Cardiac fibroblast (primary cell): ENCODE data around the gene PIN1.
"Not testable (repeated sequence)": the region's sequence is repeated elsewhere in the genome, so short reads cannot be mapped to it uniquely, and the experiment has no call there.

ENCODE experiments used
- DNase-seq, 2 donors: peaks; one replicate each; pipeline versions ENCODE4 v3.0.0 to v3.0.0-alpha.2; 2010; ENCODE audit warnings: low read depth in 2 of 2
- H3K4me3 ChIP-seq, 2 donors: replicated peaks in 1 of 2; 1 replicate in 1 of 2; 2 replicates in 1 of 2; pipeline ENCODE4 v1.5.1; 2011; ENCODE audit warnings: low read depth in 2 of 2, low read length in 2 of 2, mild to moderate bottlenecking in 2 of 2, moderate library complexity in 1 of 2
- TF ChIP-seq, protein P1 (sequence below): IDR thresholded peaks from one replicate; pipeline ENCODE4 v1.5.1; 2011; ENCODE audit warnings: low read depth, mild to moderate bottlenecking, low read length, inconsistent platforms

Gene PIN1

DNA sequence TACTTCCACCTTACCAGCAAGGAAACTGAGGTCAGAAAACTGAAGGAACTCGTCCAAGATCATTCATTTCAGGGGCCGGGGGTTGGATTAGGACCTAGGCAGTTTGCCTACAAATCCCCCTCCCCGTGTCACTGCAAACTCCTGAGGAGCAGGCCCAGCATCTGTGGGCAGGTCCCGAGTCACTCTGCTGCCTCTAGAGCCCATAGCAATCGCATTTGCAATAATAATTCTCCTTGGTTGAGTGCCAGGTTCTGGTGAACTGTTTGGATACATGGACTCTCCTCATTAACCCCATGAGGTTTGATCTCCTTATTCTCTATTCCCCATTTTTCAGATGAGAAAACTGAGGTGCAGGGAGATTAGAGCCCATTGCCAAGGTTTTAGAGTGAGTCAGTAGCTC is 903 bp downstream of the PIN1 start:
- TF ChIP-seq, protein P1, sequence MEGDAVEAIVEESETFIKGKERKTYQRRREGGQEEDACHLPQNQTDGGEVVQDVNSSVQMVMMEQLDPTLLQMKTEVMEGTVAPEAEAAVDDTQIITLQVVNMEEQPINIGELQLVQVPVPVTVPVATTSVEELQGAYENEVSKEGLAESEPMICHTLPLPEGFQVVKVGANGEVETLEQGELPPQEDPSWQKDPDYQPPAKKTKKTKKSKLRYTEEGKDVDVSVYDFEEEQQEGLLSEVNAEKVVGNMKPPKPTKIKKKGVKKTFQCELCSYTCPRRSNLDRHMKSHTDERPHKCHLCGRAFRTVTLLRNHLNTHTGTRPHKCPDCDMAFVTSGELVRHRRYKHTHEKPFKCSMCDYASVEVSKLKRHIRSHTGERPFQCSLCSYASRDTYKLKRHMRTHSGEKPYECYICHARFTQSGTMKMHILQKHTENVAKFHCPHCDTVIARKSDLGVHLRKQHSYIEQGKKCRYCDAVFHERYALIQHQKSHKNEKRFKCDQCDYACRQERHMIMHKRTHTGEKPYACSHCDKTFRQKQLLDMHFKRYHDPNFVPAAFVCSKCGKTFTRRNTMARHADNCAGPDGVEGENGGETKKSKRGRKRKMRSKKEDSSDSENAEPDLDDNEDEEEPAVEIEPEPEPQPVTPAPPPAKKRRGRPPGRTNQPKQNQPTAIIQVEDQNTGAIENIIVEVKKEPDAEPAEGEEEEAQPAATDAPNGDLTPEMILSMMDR = no peak
- DNase-seq = peak; percentile 36 to 51
- H3K4me3 ChIP-seq = peak overlapping the region; percentile 88 to 89

DNA sequence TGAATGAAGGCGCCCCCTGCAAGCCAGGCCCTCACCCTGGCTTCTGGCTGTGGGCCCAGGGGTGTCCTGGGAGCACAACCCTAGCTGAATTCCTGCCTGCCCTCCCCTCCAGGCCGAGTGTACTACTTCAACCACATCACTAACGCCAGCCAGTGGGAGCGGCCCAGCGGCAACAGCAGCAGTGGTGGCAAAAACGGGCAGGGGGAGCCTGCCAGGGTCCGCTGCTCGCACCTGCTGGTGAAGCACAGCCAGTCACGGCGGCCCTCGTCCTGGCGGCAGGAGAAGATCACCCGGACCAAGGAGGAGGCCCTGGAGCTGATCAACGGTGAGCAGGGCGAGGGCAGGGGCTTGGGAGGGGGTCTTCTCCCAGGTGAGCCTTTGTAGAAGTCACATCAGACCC is 3.2 kb downstream of the PIN1 start:
- DNase-seq = no peak
- TF ChIP-seq, protein P1 = no peak
- no peak overlapping the region for H3K4me3 ChIP-seq

DNA sequence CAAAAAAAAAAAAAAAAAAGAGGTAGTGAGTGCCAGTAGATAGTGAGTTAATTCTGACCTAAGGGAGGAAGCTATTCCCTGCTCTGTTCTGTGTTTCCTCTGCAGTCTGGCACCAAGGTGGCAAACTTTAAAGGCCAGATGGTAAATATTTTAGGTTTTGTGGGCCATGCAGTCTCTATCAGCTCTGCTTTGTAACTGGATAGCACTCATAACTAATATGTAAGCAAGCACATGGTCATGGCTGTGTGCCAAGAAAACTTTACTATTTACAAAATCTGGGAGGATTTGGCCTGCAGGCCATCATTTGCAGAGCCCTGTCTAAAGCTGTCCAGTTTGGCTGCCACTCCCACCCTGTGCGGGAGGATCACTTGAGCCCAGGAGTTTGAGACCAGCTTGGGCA is 4.3 kb downstream of the PIN1 start:
- TF ChIP-seq, protein P1 = no peak
- DNase-seq = peak in 1 of 2 donors; percentile 29
- H3K4me3 ChIP-seq = no peak overlapping the region

GRCh38 chr19:9842834-9843625 is 7.9 kb downstream of the PIN1 start:
- H3K4me3 ChIP-seq = no peak overlapping the region
- DNase-seq = no peak
- TF ChIP-seq, protein P1 = no peak

DNA sequence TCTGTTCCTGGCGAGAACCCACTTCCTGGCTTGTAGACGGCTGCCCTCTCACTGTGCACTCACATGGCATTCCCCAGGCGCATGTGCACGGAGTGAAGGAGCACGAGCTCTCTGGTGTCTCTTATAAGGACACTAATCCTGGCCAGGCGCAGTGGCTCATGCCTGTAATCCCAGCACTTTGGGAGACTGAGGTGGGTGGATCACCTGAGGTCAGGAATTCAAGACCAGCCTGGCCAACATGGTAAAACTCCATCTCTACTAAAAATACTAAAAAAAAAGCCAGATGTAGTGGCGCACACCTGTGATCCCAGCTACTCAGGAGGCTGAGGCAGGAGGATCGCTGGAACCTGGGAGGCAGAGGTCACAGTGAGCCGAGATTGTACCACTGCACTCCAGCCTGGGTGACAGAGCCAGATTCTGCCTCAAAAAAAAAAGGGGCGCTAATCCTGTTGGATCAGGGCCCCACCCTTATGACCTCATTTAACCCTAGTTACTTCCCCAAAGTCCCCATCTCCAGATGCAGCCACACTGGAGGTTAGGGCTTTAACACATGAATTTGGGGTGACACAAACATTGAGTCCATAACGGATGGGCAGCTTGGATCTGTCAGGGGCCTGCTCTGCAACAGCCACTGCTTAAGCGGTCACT is 8.6 kb downstream of the PIN1 start:
- DNase-seq, H3K4me3 ChIP-seq: not testable (repeated sequence)

DNA sequence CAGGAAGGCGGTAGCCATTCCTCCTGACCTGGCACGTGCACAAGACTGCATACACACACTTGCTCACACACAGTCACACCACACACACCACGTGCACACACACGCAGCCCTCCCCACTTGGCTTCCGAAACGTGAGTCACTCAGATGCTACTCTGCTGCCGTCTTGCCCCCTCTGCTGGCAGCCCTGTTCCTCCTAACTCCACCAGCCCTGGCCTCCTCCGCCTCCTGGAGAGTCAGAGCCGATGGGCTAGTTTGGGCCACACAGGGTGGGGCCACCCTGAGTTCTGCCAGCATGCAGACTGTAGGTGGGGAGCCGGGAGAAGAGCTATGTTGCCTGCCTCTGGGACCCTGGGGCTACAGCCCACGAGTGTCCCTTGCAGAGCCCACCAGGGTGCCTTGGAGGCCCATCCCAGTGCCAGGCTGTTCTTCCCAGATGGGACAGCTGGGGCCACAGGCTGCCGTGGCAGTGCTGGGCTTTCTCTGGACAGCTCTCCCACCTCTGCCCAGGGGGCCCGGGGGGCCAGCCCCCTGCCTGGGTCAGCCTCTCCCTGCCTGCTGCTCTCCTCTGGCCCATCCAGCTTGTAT is 12.1 kb downstream of the PIN1 start:
- H3K4me3 ChIP-seq = no peak overlapping the region

GRCh38 chr19:9848060-9848459 is 12.9 kb downstream of the PIN1 start:
- H3K4me3 ChIP-seq = no peak overlapping the region
- TF ChIP-seq, protein P1 = peak; percentile 42
- no peak for DNase-seq

More for the DNA sequence above, 12.1 kb downstream of the PIN1 start:
- TF ChIP-seq, protein P1 = peak; percentile 92
- peak; percentile 93 to 95 for DNase-seq
